Hepatocyte (in vitro differentiated cells): Measurements from ENCODE around the gene UGT1A7.

Source experiments
- EZH2 ChIP-seq: fragments of 200-600 bp; sonication (generic); IDR thresholded peaks from 2 replicates; pipeline ENCODE4 v1.6.1; 2016; ENCODE audit warnings: antibody characterized with exemption, mild to moderate bottlenecking, borderline replicate concordance
- EZH2phosphoT487 ChIP-seq: fragments of 200-600 bp; sonication (generic); IDR thresholded peaks from one replicate; pipeline ENCODE4 v1.6.1; 2018; ENCODE audit warnings: antibody characterized with exemption, mild to moderate bottlenecking, low read depth, moderate library complexity; ENCODE audit not compliant: unreplicated experiment, severe bottlenecking
- TF ChIP-seq, protein P1 (sequence below): fragments of 200-600 bp; sonication (generic); IDR thresholded peaks from 2 replicates; pipeline ENCODE4 v1.5.1; 2016; ENCODE audit warnings: antibody characterized with exemption, mild to moderate bottlenecking; ENCODE audit not compliant: poor library complexity

DNA sequence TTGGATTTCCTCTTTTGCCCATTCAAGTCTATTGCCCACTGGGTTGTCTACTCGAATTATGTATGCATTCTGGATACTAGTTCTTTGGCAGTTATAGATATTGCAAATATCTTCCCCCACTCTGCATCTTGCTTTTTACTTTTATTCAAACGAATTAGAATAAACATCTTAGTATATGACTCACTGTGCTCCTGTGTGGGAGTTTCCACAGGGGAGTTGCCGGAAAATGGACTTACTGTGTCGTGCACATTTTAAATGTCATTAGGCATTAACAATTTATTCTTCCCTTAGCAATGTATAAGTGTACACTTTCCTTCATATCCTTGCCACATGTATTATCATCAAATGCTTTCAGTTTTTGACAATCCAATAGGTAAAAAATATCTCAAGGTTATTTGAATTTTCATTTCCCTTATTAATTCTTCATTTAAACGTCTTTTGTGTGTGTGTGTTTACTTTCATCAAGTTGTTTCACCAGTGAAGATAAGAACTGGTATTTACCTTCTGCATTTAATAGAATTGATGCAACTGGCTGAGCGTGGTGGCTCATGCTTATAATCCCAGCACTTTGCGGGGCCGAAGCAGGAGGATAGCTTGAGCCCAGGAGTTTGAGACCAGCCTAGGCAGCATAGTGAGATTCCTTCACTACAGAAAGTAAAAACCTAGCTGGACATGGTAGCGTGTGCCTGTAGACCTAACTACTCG lies 26.4 kb downstream of the UGT1A7 start:
- TF ChIP-seq EZH2, result no peak
- TF ChIP-seq, protein P1, sequence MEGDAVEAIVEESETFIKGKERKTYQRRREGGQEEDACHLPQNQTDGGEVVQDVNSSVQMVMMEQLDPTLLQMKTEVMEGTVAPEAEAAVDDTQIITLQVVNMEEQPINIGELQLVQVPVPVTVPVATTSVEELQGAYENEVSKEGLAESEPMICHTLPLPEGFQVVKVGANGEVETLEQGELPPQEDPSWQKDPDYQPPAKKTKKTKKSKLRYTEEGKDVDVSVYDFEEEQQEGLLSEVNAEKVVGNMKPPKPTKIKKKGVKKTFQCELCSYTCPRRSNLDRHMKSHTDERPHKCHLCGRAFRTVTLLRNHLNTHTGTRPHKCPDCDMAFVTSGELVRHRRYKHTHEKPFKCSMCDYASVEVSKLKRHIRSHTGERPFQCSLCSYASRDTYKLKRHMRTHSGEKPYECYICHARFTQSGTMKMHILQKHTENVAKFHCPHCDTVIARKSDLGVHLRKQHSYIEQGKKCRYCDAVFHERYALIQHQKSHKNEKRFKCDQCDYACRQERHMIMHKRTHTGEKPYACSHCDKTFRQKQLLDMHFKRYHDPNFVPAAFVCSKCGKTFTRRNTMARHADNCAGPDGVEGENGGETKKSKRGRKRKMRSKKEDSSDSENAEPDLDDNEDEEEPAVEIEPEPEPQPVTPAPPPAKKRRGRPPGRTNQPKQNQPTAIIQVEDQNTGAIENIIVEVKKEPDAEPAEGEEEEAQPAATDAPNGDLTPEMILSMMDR, result no peak
- TF ChIP-seq EZH2phosphoT487, result no peak
